GM18507 (cell line): ENCODE measurements around the gene CYSRT1.
A peak's percentile ranks its signal among the peaks of the same experiment; 100 is the strongest.

ENCODE experiments used
- DNase-seq: peaks from one replicate; pipeline ENCODE4 v3.0.0; 2011; ENCODE audit warnings: low read depth; ENCODE audit not compliant: insufficient read length; ENCODE audit errors: extremely low spot score
- FAIRE-seq: peaks from 2 replicates; lab custom pipeline; 2011; peaks lifted over from hg19 to GRCh38; lab: Jason Lieb, UNC

Gene CYSRT1

DNA sequence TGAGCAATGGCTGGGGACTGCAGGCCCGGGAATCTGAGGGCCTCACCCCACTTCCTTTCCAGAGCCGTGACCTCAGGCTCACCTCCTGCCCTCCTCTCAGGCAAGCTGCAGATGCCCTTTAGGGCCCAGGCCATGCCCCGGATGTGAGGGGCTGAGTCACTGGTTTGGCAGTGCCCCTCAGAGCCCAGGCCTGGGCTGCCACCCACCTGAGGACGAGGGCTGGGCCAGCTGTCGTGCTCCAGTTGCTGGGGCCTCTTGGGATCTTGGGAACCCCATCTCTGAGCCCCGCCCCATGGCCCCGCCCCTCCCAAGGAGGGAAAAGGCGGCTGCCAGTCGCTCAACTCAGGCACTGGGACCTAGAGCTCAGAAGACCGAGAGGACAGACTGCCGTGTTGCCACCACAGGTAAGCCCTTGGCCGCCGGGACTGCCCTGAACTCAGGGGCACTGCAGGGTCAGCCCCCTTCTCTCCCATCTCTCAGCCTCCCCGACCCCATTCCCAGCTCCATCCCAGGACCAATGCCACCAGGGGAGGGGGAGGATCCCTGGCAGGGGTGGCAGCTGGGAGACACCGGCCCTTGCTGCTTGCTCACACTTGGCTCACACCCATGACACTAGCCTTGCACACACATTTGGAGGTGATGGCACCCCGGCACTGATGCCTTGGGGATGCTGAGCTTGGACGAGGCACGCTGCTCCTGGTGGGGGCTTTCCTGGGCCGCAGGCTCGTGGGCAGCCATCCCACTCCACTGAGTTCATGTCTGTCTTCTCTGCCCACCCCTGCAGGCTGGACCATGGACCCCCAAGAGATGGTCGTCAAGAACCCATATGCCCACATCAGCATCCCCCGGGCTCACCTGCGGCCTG is at the start of gene CYSRT1:
TSS of gene CYSRT1 (plus strand) at position 345 of the 865 bp plus-strand sequence. CDS start at position 793, 448 bp downstream.
- FAIRE-seq (no peak), DNase-seq (no peak)

- no peak for FAIRE-seq
- DNase-seq = no peak
Measured at GRCh38 chr9:137175345-137175961, 49.5 kb upstream of the CYSRT1 start.

- DNase-seq (no peak), FAIRE-seq (peak; percentile 62)
Measured at GRCh38 chr9:137176302-137177182, 48.4 kb upstream of the CYSRT1 start.

DNA sequence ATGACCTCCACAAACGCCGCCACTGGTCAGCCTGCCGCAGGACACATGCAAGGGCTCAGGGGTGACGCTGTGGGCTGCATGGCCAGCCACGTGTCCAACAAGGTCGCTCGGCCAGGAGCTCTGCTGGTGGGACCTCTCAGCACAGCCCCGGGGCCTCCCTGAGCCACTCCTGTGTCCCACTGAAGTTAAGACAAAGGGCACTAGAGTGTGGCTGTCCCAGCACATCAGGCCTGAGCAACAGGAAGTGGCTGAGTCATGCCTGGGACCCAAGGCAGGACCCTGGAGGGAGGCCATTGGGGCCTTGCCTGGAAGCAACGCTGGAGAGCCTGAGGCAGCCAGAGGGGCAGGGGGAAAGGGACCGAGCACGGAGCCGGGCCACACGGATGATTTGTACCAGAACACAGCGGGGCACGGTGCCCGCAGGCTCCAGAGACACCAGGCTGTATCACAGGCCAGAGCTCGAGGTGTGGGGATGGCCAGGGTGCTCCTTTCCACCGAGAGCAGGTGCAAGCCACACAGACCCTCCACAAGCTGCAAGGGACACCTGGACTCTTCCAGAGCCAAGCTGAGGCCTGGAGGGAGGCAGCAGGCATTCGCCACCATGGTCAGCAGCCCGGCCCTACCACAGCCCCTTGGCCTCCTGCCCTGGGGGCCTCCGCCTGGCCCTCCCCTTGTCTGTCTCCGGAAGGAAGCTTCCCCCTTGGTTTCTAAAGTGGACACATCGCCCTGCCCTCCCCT is 46.6 kb upstream of the CYSRT1 start:
- DNase-seq (no peak), FAIRE-seq (no peak)

- DNase-seq = no peak
- no peak for FAIRE-seq
Measured at GRCh38 chr9:137178939-137179630, 45.9 kb upstream of the CYSRT1 start.

DNA sequence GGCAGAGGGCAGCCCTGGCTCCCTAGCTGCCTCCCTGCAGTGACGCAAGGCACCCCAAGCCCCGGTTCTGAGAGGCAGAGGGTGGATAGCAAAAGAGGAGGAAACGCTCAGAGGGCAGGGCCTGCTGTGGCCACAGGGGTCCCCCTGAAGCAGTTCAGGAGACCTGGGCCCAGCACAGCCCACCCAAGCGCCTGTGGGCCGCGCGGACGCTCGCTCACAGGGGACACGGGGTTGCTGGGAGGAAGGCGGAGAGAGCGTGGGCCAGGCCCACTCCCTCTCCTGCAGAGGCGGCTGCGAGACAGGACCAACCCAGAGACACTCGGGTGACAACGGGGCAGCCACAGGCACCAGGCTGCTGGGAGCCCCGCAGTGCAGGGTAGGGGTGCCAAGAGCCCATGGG is 45.2 kb upstream of the CYSRT1 start:
- FAIRE-seq (no peak), DNase-seq (no peak)

- FAIRE-seq (no peak), DNase-seq (no peak)
Measured at GRCh38 chr9:137180491-137180890, 44.5 kb upstream of the CYSRT1 start.

DNA sequence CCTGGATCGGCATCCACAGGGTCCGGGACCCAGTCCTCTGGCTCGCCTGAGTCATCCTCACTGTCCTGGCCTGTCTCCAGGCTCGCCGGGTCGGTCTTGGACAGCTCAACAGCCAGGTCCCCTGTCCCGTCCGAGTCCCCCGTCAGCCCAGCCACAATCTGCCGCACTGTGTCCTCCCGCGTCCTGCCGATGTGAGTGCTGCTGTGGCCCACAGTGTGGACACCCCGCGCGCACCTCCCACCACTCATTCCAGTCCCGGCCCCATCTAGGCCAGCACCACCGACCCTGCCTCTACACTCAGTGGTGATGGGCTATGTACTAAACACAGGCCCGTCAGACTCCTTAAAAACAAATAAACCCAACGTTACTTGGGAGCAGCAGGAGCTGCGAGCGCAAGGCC is 43.3 kb upstream of the CYSRT1 start:
- no peak for FAIRE-seq
- DNase-seq = no peak

GRCh38 chr9:137182836-137183235 is 42.1 kb upstream of the CYSRT1 start:
- no peak for FAIRE-seq
- no peak for DNase-seq

GRCh38 chr9:137183980-137184595 is 40.9 kb upstream of the CYSRT1 start:
- DNase-seq = no peak
- no peak for FAIRE-seq

- FAIRE-seq = no peak
Measured at GRCh38 chr9:137184881-137185660, 39.9 kb upstream of the CYSRT1 start.

DNA sequence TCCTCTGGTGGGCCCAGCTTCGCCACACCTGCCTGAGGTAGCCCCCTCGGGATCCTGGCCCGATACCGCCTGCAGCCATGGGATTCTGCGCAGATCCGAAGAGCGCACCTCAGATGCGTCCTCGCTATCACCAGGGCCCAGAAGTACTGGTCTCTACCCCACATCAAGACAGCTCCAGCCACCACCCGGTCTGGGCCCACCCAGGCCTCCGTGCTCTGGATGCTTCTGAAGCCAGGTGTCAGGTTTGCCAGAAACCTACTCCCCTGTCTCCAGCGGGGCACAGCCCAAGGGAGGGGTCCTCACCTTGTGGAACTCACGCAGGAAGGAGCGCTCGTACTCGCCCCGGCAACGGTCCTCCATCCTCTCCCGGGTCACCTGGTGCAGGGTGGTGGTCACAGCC is 39.1 kb upstream of the CYSRT1 start:
- no peak for FAIRE-seq
- DNase-seq = no peak

More at GRCh38 chr9:137184881-137185660, 39.9 kb upstream of the CYSRT1 start:
- DNase-seq = no peak

DNA sequence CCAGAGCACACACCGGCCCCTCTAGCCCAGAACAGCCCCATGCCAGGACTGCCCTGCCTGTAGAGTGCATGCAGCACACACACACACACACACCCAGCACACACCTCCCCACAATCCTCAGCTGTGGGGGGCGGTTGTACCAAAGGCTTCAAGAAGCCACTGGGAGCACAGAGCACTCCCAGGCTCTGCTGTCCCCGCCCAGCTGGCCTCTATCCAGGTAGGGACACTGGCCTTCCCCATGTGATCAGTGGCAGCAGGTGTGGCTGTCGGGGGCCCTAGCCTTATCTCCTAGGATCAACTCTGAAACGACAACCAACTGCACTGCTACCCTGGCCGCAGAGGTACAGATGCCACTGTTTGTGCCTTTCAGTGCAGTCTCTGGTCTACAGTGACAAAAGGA is 38.6 kb upstream of the CYSRT1 start:
- no peak for DNase-seq
- FAIRE-seq = no peak

DNA sequence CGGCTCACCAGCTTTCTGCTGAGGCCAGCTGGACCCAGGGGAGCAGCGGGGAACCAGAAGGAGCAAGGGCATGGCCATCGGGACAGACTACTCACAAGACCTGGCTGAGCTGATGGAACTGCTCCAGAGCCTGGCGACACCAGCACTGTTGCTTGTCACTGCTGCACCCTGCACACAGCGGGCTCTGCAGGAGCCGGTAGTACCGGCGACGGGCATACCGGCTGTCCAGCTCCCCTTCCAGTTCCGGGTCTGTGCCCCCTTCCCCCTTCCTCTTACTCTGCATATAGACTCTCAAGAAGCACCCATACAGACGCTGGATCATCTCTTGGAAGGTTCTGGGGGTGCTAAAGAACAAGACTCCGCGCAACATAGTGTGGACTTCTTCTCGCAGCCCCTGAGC is 37.6 kb upstream of the CYSRT1 start:
- FAIRE-seq (no peak), DNase-seq (no peak)

GRCh38 chr9:137188086-137188489 is 36.9 kb upstream of the CYSRT1 start:
- DNase-seq = no peak
- no peak for FAIRE-seq

GRCh38 chr9:137188490-137189296 is 36.3 kb upstream of the CYSRT1 start, which contains the start of the genes ANAPC2 and SSNA1:
TSS of gene ANAPC2 (minus strand) at chr9:137188560. CDS start at chr9:137188532, 28 bp downstream.
TSS of gene SSNA1 (plus strand) at chr9:137188676. CDS start at chr9:137188727, 51 bp downstream.
- peak; percentile 83 for DNase-seq
- peak; percentile 97 for FAIRE-seq
